HUDEP-2 (cell line): Measurements from ENCODE around the gene LIG1.
"Not testable (repeated sequence)": the region's sequence is repeated elsewhere in the genome, so short reads cannot be mapped to it uniquely, and the experiment has no call there.

Source experiments
- DNase-seq, 76 experiments: peaks; one replicate each; lab custom pipeline; 2025; ENCODE audit not compliant: unreplicated experiment in 76 of 76; lab: John Stamatoyannopoulos, UW

The LIG1 gene

DNA sequence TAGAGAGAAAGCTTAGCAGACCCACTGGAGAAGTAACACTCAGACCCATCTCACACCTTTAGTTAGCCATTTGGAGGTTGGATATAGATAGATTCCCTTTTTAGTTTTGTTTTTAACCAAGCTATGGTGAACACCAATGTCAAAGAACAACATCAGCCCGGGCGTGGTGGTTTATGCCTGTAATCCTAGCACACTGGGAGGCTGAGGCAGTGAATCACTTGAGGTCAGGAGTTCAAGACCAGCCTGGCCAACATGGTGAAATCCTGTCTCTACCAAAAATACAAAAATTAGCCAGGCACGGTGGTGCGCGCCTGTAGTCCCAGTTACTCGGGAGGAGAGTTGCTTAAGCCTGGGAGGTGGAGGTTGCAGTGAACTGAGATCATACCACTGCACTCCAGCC is 81.2 kb downstream of the LIG1 start:
- not testable (repeated sequence) for DNase-seq

DNA sequence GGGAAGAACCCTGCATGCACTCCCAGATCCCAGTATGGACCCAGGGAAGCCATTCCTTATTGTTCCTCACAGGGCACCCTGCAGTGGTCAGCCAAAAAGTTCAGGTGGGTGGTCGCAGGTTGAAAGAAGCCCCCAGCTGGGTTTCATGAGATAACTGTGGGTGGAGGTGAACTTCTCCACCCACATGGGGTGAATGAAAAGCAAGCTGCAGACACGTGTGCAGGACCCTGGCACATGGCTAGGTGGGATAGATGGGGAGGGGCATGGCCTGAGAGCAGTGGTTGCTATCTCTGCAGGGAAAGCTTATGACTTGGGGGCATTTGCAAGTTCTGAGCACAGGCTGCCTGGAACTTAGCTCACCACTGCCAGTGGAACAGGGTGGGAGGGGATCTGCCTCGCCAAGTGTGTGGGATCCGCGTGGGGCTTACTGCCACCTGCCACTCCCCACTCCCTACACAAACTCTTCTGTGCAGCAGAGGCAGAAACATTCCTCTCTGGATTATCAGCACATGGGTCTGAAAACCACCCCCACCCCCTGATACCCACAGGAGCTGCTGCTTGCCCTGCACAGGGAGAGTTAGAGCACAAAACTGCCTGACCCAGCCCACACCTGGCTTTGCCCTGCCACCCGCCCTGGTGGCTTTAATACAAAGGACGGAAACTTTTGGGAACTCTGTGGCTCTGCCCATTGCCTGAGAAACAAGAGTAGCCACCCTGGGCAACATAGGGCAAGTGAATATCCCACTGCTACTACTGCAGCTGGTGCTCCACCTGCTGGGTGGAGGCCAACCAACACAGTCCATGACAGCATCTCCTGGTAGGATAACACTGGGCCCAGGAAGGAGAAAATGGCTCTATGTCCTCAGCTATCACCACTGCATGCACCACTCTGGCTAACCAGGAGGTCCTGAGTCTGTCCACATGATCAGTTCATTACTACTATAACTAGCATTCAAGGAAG is 84.0 kb downstream of the LIG1 start:
- DNase-seq: peak in 7 of 76 experiments; percentile 4 to 21 (median 8)

DNA sequence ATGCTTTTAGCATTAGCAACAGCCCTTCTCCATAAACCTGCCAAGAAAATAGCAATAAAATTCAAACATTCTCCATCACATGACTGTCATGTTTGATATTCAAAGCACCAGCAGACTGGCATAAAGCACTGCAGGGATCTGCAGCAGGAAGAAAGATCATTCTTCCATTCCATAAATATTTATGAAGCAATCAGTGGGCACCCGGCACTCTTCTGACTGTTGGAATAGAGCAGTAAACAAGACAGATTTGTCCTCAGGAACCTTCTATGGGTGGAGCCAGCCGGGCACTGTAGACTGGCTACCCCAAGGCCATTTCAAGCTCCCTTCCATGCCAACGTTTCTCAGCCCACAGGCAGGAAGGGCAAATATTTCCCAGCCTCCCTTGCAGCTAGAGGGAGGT is 85.1 kb downstream of the LIG1 start:
- DNase-seq: no peak

DNA sequence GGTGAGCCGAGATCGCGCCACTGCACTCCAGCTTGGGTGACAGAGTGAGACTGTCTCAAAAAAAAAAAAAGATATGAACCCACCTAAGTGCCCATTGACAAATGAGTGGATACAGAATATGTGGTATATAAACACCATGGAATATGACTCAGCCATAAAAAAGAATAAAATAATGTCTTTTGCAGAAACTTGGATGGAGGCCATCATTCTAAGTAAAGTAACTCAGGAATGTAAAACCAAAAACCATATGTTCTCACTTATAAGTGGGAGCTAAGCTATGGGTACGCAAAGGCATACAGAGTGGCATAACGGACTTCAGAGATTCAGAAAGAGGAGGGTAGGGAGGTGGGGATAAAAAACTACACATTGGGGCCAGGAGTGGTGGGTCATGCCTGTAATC is 89.0 kb downstream of the LIG1 start:
- no peak for DNase-seq

DNA sequence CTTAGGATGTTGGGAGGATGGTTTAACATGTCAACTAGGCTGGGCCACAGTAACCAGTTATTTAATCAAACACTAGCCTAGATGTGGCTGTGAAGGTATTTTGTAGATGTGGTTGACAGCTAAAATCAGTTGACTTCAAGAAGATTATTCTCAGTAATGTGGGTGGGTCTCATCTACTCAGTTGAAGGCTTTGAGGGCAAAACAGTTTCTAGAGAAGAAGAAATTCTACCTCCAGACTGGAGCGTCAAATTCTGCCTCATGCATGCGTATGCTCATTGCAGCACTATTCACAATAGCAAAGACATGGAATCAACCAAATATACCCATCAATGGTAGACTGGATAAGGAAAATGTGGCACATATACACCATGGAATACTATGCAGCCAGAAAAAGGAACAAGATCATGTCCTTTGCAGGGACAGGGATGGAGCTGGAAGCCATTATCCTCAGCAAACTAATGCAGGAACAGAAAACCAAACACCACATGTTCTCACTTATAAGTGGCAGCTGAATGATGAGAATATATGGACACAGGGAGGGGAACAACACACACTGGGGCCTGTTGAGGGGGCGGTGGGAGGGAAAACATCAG is 99.9 kb downstream of the LIG1 start:
- DNase-seq: not testable (repeated sequence)

DNA sequence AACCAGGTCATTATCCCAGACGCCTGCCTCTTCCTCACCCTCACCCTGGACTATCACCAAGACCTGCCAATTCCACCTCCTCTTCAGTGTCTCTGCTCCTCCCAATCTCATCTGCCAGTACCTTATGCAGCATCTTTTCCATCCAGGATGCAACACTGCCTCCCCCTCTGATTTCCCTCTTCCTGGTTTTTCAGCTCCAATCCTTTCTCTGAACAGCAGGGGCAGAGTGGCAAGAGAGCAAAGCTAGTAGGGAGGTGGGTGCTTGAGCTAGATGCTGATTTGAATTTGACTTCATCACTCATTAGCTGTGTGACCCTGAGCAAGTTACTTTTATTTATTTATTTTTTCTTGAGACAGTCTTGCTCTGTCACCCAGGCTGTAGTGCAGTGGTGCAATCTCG is 100.7 kb downstream of the LIG1 start:
- no peak for DNase-seq
